ENCODE data around the gene PSD2.

Gene PSD2

DNA sequence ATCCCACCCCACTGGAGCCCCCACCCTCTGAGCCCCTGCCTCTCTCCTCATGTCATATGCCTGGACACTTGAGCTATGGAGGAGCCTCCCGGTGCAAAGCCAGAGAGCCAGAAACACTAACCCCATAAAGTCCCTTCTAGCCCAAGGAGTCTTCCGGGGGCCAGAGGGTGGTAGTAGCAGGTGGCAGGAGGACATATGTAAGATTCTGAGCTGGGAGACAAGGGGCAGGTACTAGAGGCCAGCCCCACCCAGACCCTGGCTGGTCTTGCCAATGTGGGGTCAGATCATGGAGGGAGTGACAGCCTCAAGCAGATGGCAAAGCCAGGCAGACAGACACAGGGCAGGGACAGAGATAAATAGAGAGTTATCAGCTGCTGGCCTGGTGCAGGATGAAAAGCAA is 63.4 kb downstream of the PSD2 start:
- no peak for DNase-seq

DNA sequence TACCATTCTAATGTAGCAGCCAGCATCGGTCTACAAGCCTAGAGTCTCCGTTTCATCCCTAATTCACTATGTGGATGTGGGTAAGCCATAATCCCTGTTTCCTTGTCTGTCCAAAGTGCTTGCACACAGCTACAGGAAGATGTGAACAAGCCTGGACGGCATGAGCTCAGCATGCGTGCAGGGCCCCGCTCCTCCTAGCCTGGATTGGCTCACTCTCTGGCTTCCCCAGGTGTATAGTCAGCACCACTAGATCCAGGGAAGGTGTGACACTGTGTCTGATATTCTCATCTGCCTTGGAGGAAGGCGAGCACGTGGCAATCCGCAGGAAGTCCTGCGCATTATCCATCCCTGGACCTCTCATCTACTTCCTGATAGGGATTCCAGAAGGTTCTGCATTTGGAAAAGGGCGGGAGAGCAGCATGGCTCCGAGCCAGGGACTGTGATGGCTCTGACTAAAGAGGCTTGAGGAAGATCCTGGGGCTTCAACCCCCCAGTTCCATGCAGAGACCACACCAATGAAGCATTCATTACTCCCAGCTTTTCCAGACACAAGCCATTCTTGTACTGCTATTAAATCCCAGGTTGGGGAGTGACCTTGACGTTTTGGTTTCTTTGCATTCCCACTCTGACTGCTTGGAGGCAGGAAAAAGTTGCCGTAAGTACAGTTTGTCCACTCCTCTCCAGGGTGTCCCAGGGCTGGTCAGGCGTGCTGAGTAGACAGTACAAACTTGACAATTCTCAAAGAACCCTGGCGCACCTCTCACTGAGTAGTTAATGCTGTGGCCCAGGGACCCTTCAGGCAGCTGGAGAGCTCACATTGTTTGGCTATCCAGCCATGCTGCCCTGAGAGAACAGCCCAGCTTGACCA is 65.6 kb downstream of the PSD2 start:
- DNase-seq = no peak

DNA sequence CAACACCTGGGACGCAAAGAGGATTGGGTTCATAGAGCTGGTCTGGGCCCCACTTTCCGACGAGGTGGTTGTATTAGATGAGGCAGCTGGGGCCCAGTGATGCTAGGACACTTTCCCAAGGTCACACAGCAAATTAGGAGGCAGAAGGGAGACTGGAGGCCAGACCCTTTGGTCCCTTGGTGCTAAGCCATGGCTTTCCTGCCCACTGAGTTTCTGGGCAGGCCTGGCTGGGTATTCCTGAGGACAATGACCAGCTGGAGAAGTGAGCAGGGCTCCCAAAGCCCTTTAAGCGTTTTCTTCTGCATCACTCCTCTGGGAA is 66.2 kb downstream of the PSD2 start:
- DNase-seq = no peak

DNA sequence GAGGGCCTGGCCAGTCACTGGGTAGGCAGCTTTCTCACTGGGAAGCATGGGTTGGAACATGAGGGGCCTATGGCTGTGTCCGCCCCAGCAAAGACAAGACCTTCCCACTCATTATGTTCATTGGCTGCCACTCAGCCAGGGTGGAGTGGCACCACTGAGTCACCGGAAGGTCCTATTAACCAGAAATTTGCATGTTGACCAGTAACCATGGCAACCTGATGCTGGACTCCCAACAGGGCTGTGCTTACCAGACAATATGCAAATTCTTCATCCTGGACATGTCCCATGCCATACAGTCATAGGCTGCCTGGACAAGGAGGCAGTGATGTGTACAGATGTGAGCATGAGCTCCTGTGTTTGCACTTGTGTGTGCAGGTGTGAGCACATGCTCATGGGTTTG is 66.7 kb downstream of the PSD2 start:
- no peak for DNase-seq

DNA sequence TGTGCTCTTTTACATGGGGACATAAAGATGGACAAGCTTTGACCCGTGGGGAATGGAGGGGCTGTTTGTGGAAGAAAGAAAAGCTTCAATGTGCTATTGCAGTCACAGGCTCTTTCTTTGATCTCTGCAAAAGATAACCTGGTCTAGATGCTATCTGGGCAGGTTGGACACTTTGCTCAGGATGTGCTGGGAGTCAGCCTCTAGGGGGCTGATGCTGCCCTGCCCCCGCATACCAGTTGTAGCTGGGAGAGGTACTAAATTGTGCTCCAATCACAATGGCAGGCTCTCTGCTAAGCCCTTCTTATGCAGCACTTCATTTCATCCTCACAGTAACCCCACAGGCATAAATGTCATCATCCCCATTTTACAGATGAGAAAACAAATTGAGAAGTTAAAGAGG is 67.2 kb downstream of the PSD2 start:
- no peak for DNase-seq

DNA sequence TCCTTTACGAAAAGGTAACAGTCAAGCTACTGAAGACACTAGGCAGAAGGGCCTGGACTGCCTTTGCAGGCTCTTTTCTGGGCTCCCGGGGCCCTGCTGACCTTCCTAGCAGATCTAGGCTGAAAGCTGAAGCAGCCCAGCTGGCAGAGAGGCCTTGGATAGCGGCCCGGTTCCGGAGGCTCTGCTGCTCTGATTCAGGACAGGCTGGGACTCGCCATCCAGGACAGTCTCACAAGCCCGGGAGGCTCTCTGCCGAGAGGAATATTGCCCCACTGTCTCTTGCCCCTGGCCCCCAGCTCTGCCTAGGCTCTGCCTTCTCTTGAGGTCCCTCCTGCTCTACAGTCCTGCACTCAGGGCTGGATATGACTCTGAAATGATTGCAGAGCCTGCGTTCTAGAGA is 67.8 kb downstream of the PSD2 start:
- DNase-seq = no peak

DNA sequence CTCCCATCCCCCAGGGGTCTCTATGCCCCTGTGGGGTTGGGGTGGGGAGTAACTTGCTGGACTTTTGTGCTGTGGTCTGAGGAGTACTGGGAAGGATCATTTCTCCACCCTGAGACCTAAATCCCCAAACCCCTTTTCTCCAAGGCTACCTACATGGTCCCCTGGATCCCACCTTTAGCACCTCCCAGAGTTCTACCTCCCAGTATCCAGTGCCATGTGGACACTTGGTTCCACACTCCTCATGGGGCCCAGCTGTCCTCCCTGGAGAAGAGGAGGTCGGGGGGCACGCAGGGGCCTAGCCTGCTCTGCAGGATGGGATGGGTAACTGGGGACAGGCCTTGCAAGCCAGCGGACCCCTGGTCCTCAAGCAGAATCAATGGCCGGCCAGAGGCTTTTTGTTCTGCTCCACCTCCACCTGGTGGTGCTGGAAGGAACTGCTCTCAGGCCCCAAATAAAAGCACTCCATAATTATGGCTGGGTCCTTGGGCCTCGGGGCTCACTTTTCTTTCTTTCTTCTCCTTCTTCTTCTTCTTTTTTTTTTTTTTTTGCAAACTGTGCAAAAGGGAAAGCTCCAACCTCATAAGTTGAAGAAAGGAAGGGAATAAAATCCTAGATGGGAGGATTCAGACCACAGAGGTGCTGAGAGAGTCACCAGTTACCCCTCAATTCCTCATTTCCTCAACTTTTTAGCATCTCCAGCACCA is 68.4 kb downstream of the PSD2 start:
- peak; percentile 48 for DNase-seq

DNA sequence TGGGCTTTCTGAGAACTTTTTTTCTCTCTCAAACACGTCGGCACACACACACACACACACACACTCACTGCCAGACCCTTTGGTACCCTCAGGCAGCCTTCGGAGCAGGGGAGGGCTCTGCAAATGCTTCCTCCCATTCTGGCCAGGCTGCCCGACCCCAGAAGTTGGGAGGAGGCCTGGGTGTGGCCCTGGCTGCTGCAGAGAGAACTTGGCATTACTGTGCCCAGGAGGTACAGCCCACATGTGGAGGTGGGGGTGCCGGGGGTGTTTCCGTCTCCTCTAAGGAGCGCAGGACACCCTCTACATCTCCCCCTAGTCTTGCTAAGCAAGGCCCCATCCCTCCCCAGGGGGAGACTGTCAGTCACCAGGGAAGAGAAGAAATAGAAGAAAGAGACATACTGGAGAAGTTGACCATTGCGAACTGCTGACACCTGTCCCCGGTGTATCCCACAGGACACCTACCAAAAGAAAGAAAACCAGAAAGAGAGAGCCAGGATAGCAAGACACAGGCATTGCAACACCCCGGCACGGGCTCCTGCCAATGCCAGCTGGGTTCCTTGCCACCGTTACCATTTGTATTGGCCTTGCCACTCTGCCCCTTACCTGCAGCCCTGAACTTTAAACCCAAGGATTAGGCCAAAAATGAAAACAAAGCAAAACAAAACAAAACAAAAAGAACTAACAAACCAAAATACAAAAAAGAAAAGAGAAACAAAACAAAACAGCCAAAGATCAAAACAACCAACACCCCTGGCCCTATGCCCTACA is 69.3 kb downstream of the PSD2 start:
- DNase-seq = no peak

DNA sequence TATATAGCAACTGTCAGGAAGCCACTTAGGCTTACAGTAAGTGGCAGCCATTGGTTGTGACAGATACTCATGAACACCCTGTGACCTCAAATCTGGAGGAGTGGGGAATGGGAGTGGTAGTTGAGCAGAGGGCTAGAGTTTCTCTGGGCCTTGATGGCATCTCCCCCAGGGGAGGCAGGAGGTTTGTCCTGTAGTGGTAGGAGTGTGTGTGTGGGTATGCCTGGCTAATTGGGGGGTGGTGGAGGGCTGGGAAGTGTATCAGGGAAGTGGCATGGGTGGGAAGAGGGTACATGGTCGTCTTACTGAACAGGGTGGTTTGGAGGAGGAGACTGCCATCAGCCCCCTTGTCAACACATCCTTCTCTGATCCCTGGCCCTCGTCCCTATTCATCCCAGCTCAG is 71.5 kb downstream of the PSD2 start:
- DNase-seq = no peak

DNA sequence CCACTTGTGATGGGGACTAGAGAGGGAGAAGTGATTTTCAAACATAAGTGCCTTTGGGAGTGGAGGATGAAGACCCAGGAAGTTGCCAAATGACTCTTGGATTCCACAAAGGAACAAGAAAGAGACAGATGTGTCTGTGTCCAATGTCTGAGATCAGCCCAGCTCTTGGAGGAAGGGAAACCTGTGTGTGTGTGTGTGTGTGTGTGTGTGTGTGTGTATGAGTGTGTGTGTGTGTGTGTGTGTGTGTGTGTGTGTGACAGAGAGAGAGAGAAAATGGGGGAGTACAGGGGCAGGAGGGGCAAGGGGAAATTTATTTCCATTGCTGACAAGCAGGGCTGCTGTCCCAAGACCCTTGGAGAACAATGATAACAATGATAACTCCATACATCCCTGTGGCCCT is 72.0 kb downstream of the PSD2 start:
- no peak for DNase-seq

DNA sequence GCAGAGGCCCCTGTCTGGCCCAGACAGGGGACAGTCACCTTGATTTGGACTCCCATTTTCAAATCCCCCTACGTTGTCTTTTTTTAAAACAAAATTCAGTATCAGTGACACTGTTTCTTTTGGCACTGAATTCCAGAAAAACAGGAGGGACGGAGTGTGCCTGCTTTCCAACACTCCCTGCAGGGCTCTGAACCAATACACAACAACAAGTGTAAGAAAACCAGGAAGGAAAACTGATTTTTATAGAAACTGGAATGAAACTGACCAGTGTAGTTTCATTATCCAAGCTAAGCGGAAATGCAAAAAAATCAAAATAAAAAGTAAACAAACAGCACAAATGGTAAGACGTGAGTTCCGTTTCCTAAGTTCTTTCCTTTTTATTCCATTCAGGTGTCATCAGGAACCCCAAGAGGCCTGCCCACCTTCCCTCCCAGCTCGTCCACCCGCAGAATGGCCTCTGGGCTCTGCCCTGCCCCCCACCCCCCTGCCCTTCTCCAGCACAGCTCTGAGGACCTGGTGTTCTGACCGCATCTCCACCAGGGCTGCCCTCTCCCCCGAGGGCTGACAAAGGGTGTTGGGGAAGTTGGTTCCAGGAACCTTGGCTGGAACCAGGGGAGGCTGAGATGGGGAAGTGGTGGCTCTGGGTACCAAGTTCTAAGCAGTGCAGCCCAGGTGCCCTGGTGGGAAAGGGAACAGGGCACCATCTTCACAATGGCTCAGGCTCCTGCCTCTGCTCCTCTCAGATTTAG is 73.6 kb downstream of the PSD2 start:
- DNase-seq = no peak

DNA sequence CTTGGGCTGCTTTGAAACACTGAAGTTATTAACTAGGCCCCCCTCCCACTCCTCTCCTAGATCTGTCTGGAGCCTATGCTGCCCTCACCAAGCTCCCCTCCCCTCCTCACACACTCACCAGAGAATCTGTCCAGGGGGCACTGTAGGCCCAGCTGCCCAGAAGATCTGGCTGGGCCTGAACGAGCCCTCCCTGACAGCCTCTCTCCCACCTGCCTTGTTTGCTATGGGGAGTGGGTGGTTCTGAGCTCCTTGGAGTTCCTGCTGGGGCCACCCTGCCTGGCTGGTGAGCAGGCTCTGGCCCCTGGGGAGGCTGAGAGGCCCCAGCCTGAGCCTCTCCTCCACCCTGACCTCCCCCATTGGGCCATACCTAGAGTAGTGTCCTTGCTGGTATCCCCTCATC is 75.1 kb downstream of the PSD2 start:
- DNase-seq = no peak

DNA sequence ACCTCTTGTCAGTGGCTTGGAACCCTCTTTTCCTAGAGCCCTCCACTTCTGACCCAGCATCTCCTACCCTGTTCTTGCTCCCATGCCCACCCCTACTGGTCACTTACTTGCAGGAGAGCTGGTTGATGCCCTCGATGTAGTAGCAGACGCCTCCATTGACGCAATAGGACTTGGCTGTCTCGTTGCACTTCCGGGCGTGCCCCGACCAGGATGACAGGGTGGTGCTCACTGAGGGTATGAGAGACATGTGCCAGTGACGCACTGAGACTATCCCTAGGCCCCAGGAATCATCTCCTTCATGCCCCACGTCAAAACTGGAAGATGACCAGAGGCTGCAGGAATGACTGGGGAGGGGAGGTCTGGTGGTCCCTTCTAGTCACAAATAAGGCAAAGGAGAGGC is 76.0 kb downstream of the PSD2 start:
- DNase-seq = no peak

DNA sequence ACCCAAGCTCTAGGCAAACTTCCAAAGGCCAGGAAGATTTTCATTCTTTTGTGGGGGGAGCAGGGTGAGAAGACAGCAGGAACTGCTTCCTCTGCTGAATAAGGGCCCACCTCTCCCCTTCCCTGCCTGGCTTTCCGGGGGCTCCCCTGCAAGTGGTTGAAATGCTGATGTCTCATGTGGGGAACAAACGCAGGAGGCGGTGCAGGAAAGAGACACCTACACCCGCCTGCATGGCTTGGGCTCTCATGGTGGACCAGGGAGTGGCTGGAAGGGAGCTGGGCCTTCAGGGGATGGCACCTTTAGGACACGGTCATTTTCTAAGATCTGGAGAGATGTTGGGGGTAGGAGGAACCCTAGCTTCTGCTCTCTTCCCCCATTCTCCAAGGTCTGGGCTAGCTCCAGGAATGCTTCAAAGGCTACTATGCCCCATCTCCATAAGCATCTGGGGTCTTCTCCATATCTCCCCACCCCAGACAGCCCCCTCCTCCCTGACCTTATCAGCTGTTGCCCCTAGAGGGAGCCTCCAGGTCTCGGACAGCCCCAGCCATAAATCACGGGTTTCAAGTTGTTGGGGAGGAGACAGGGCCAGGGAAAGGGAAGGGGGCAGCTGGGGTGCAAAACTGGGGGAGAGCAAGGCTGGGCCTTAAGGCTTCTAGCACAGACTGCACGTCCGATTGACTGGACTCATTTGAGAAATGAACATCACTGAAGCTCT is 76.6 kb downstream of the PSD2 start:
- DNase-seq = no peak

DNA sequence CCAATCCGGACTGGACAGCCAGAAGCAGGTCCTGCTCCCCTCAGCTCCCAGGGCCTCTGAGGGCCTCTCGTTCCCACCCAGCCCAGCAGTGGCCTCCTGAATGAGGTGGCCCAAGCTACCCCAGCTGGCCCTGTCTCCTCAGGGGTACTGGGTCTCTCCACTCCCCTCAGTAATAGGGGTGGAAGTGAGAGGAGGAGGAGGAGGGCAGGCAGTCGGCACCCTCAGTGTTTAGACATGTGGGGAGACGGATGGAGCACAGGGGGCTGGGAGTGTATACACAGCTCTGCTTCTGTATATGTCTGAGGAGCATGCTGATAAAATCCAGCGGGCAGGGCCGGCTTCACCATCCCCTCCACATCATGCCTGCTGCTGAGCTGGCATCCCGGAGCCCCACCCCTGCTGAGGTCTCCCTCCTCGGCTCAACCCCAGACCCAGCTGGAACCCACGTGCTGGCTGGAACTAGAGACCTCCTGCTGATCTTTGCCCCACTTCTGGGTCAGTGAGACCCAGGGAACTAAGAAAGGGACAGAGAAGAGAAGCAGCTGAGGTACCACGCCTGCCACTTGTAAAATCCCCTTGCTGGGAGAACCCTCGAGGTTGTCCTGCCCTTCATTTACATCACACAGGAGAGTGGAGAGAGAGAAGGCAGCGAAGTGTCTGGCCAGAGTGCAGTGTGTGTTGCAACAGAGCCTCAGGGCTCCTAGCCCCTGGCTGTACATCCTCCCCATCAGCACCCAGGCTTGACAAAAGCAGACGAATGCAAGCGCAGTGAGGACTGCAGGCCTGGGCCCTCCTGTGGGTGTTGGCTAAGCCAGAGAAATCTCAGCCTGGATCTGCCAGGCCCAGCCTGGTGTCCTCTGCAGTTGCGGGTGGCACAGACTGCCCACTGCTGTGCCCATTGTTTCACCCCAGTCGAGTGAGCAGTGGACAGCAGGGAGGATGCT is 77.5 kb downstream of the PSD2 start:
- no peak for DNase-seq

DNA sequence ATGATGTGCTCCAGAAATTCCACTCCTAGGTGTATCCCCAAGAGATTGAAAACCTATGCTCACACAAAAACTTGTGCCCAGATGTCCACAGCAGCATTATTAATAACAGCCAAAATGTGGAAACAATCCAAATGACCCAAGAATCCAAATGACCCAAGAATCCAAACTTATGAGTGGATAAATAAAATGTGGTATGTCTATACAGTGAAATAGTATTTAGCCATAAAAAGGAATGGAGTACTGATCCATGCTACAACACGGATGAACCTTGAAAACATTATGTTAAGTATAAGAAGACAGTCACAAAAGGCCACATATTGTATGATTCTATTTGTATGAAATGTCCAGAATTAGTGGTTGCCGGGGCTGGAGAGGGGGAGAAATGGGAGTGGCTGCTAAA is 80.3 kb downstream of the PSD2 start:
- no peak for DNase-seq

DNA sequence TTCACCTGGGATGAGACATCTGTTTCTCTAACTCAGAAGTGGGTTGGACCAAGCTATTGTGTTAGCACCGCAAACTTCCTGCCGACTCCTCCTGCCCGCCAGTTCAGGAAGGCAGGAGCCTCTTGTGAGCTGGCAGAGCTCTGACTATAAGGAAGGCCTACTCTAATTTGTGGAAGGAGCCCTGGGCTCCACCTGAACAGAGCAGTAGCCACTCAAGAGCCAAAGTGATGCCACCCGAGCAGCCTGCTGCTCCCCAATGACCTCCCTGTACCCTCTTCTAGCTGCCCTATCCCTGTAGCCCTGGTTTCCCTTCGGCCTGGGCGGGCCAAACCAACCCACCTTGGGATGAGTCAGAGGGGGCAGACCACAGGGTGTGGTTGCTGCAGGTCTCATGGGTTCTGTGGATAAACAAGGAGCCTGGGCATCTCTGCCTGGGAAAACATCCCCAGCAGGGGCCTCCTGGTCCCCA is 81.6 kb downstream of the PSD2 start:
- no peak for DNase-seq

DNA sequence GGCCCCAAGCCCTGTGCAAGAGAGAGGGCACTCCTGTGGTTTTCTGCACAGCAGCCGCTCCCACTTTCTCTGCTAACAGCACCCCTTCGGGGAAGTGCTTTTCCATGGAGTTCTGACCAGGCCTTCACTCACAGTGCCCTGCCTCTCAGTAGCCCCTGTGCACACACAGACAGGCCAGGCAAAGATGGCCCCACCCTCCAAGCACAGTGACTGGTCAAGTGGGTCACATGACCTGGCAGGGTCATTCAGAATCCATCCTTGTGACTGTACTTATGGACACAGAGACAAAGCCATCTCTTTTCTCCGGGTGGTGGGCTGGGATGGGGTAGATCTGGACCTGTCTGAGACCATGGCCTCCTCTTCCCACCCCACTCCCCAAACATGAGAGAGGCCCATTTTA is 82.5 kb downstream of the PSD2 start:
- no peak for DNase-seq

DNA sequence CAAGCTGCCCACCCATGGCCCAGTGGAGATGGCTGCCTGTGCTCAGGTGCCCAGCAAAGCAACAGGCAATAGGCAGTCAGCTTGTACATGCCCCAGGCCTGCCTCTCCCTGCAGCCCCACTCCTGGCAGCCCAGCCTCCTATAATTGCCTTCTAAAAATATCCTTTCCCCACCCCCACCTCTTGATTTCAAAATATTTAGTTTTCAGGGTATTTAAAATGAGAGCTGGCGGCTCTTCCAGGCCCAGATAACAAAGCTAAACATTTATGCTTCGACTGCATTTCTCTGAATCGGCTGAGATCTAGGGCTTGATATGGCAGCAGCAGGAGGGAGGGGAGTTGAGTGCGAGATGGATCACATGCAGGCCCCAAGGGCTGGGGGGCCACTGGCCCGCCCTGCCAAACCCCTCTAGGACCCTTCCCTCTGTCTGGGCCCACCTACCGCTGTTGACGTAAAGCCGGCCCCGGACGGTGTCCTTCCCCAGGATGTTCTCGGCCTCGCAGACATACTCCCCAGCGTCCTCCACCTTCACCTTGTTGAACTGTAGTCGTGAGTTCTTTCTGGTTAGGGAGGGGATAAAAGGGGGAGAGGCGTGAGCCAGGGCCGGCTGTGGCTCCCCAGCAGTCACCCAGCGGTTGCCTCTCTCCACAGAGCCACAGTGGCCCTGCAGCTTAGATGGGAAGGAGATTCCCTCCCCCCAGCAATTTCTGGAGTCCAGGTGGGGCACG is 85.0 kb downstream of the PSD2 start:
- DNase-seq = no peak

DNA sequence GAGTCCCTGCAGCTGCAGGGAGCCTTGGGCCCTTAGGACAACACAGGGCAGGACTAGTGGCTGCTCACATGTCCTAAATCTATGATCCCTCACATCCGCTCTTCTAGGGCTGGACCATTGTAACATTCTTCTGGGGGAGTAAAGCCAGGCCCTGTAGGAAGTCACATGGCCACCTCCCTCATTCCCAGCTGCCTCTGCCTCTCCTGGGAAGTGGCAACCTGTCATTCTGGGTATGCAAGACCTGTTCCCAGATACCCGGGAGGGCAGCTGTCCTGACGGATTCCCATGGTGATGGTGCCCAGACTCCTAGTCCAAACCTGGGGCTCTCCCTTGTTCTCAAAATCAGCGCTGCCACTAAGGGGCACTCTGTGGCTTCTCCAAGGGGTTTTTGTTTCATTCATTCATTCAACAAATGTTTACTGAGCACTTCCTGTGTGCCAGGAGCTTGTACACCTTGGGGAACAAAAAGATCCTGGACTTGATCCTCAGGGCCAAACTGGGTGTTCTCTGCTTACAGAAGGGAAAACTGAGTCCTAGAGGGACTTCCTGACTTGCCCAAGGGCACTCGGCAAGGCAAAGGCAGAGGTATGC is 85.6 kb downstream of the PSD2 start:
- DNase-seq = no peak

Measured in stimulated activated CD4-positive, alpha-beta T cell treated with anti-CD3 and anti-CD28 coated beads, Interleukin-1b, Interleukin-23, amount 100 ng/mL, for 48 hours (primary cell).